IMR-90 (cell line): ENCODE measurements around the gene CNOT3. TPM values are rescaled to one million over a fixed set of nuclear protein-coding genes. Genes with fewer than 3 reads are reported as not detected.

Source experiments
- CEBPB ChIP-seq: IDR thresholded peaks from 2 replicates; pipeline ENCODE4 v1.6.1; 2012; ENCODE audit warnings: low read depth, low read length, improper control_type of control experiment
- MAZ ChIP-seq: IDR thresholded peaks from 2 replicates; pipeline ENCODE4 v1.6.1; 2012; ENCODE audit warnings: low read depth, mild to moderate bottlenecking, low read length, improper control_type of control experiment, moderate library complexity, borderline replicate concordance
- RAD21 ChIP-seq: IDR thresholded peaks from 2 replicates; pipeline ENCODE4 v1.6.1; 2012; ENCODE audit warnings: low read length, improper control_type of control experiment
- polyA plus RNA-seq, 3 experiments: library from polyadenylated mRNA; depleted of rRNA; stranded (reverse); fragments of >200 nt; gene quantifications; 2 replicates each; pipeline ENCODE4 v1.2.3, GENCODE V29; 2012; ENCODE audit warnings: low replicate concordance in 1 of 3
- total RNA-seq: library from RNA; depleted of rRNA; stranded (reverse); fragments of >200 nt; gene quantifications from 2 replicates; pipeline ENCODE4 v1.2.3, GENCODE V29; 2012
- TF ChIP-seq, protein P1 (sequence below): conservative IDR thresholded peaks from 2 replicates; pipeline ENCODE4 v1.5.1; 2012; ENCODE audit warnings: mild to moderate bottlenecking, low read depth, low read length, improper control_type of control experiment

Gene CNOT3
- total and polyA plus RNA-seq, 2 of the 4 experiments (the other 2 are of a cell fraction): 5.4 to 26.7 TPM

- TF ChIP-seq MAZ: peak; percentile 9; the same call in 1 of the 2 replicates
- no peak for TF ChIP-seq RAD21
- TF ChIP-seq, protein P1, sequence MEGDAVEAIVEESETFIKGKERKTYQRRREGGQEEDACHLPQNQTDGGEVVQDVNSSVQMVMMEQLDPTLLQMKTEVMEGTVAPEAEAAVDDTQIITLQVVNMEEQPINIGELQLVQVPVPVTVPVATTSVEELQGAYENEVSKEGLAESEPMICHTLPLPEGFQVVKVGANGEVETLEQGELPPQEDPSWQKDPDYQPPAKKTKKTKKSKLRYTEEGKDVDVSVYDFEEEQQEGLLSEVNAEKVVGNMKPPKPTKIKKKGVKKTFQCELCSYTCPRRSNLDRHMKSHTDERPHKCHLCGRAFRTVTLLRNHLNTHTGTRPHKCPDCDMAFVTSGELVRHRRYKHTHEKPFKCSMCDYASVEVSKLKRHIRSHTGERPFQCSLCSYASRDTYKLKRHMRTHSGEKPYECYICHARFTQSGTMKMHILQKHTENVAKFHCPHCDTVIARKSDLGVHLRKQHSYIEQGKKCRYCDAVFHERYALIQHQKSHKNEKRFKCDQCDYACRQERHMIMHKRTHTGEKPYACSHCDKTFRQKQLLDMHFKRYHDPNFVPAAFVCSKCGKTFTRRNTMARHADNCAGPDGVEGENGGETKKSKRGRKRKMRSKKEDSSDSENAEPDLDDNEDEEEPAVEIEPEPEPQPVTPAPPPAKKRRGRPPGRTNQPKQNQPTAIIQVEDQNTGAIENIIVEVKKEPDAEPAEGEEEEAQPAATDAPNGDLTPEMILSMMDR: peak; percentile 38
- TF ChIP-seq CEBPB: no peak
Observed at GRCh38 chr19:54189145-54189734, 51.7 kb downstream of the CNOT3 start, which contains the start of gene MBOAT7 (continued).
